Central memory CD4-positive, alpha-beta T cell (primary cell): Measurements from ENCODE around the gene EPB41L5.
A peak's percentile ranks its signal among the peaks of the same experiment; 100 is the strongest.
"Not testable (repeated sequence)": the region's sequence is repeated elsewhere in the genome, so short reads cannot be mapped to it uniquely, and the experiment has no call there.

Experiments used
- DNase-seq: peaks from one replicate; pipeline ENCODE4 v3.0.0; 2022

Gene EPB41L5

DNA sequence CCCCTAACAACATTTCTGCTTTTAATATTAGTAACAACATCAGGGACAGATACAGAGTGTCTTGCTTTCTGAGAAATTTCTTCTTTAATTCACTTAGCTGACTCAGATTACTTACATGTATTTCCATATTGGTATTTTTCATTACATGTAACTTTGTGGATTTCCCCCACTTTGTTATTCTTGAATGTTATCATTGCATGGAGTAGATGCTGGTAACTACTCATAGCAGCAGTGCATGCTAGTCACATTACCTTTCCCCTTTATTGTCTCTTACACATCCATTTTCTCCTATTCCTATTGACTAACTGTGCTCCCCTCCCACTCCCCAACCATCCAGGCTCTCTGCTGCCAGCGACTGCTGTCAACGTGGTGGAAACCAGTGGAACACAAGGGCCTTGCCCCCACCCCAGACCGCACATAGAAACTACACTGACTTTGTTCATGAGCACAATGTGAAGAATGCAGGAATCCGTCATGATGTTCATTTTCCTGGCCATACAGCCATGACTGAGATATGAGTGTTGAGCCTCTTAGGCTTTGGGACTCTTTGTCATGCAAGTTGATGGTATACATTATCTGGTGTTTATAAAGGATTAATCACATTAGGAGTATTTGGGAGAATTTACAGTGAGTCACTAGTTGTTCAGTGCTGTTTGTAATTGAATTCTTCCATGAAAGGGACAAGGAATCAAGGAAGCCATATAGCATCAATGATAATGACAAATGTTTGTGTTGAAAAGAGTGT lies 91.0 kb downstream of the EPB41L5 start:
- DNase-seq, result no peak

DNA sequence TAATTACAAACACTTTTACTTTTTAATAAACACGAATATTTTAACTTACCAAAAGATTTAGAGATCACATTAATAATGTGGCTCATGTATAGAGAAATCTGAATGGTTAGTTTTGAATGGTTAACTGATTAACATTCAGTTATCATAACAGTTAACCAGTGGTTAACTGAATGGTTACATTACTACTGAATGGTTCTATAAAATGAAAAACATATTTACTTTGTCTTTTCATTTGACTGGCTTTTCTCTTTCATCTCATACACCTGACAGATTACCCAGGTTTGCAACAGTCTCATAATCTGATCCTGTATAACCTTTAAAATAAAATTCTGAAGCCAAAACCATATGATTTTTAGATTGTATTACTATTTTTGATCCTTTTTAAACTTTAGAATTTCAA lies 91.9 kb downstream of the EPB41L5 start:
- DNase-seq, result no peak

DNA sequence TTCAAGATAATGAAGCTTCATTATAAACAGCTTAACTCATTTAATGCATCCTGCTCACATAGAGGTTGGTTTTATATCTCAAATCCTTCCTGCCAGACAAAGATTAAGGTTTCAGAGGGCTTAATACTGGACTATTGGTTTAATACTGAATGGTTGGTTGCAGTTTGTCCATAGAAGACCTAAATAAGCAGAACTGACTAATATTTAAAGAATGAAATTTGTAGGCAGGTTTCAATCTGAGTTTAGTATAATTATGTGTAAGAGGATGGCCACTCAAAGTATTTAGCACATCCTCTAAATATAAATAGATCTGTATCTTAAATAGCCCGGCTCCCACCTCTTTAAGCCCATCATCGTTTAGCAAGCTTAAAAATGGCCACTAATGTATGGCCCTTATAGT lies 92.5 kb downstream of the EPB41L5 start:
- no peak for DNase-seq

DNA sequence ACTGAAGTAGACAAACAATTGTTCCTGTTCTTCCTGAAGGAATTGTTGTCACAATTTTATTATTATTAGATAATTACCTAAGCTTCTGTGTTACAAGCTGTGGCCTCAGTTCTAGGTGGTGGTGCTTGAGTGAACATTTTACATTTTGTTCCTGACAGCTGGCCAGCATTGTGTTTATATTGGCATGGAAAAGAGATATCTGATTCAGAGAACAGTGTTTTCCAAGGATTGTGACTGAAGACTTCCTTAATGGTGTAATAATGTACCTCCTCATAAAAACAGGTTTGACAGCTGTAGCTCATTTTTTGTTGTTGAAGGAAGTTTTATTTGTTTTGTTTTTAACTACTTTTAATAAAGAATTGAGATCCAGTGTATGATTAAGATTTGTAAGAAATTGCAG lies 95.2 kb downstream of the EPB41L5 start:
- DNase-seq, result no peak

DNA sequence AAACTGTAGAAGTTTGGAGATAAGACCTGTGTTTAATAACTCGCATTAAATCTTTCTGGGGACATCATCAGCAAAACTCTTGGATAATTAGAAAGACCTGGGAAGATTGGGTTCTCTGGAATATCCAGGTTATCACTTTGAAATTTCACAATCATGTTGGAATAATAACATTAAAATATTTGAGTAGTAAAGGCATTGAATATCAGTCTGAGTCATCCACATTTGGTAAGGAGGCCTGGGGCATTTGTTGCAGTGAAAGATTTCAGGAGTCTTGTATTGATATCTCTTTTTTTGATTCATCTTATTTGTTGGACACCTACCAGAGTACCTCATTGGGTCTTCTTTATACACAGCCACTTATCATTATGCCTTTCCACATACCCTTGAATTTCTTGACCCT lies 95.9 kb downstream of the EPB41L5 start:
- no peak for DNase-seq

DNA sequence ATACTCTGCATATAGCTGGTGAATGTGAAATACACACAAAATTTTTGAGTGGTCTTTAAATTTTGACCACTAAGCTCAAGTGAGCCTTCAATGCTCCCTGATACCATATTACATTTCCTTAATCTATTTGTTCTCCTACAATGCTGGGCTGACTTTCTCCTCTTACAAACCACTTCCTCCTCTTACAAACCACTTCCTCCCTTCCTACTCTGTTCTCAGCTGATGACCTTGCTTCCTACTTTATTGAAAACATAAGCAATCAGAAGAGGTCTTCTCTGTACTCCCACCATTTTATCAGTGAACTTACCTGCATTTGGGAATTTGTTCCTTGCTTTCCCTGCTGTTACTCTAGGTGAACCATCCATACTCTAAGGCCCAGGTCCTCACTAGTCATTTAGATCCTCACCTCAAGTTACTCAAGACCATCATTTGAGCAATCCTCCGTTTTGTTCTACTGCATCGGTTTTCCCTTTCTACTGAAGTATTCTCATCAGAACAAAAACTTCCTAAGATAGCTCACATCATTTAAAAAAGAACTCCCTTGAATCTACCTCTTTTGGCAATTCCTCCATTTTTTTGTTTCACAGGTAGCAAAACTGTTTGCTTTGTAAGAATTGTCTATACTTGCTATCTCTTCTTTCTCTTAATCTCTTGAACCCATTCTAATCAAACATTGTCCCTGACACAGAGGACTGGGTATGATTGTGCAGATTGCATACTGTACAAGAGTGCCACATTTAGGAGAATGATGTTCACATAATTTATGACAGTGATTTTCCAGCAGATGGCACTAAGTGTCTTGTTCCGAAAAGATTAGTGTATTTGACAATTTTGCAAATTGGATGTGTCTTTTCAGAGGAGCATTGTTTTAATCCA lies 96.5 kb downstream of the EPB41L5 start:
- DNase-seq, result peak; percentile 57

DNA sequence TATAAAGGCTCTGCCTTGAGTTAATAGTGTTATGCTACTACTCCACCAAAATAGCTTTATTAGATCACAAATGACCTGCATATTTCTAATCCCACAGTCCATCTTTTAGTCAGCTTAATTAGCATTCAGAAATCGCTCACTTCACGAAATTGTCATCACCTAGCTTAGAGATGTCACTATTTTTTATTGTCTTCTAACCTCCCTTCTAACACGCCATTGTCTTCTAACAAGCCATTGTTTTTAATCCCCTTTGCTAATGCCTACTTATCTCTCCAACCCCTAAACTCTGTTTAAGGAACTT lies 97.1 kb downstream of the EPB41L5 start:
- no peak for DNase-seq

DNA sequence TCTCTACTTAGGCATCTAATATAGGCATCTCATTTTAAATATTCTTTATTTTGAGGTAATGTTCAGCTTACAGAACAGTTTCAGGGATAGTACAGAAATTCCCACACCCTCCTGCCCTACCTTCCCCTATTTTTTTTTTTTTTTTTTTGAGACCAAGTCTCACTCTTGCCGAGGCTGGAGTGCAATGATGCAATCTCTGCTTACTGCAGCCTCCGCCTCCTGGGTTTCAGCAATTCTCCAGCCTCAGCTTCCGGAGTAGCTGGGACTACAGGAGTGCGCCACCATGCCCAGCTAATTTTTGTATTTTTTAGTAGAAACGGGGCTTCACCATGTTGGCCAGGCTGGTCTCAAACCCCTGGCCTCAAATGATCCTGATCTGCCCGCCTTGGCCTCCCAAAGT lies 97.6 kb downstream of the EPB41L5 start:
- DNase-seq, result no peak

DNA sequence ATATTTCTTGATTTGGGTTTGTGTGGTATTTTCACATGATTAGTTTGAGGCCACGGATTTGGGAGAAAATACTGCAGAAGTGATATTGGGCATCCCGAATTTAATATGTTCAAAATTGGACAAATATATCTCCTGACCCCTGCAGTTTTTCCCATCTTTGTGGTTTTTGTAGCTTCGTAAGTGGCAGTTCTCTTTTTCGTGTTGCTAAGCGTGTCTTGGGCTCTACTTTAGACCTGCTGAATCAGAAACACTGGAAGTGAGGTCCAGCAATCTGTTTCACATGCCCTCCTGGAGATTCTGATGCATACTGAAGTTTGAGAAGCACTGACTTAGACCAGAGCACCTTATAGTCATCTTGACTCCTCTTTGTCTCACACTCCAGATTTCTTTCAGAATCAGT lies 98.3 kb downstream of the EPB41L5 start:
- no peak for DNase-seq

DNA sequence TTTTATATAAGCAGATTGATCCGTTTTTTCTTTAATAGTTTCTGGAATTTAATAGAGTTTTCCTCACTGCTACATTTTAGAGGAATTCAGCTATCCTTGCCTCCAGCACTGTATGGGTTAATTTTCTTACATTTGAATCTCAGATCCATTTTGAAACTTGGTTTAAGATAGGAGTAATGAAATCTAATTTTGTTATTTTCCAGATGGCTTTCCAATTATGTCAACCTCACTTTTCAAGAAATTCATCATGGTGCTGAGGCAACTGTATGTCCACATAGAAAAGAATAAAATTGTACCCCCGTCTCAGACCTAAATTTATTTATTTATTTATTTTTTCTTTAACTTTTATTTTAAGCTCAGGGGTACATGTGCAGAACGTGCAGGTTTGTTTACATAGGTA lies 105.1 kb downstream of the EPB41L5 start:
- no peak for DNase-seq

DNA sequence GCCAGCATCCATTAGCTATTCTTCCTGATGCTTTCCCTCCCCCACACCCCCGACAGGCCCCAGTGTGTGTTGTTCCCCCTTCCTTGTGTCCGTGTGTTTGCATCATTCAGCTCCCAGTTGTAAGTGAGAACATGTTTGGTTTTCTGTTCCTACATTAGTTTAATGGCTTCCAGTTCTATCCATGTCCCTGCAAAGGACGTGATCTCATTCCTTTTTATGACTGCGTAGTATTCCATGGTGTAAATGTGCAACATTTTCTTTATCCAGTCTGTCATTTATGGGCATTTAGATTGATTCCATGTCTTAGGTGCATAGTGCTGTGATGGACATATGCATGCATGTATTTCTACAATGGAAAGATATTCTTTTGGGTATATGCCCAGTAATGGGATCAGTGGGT lies 105.6 kb downstream of the EPB41L5 start:
- no peak for DNase-seq

DNA sequence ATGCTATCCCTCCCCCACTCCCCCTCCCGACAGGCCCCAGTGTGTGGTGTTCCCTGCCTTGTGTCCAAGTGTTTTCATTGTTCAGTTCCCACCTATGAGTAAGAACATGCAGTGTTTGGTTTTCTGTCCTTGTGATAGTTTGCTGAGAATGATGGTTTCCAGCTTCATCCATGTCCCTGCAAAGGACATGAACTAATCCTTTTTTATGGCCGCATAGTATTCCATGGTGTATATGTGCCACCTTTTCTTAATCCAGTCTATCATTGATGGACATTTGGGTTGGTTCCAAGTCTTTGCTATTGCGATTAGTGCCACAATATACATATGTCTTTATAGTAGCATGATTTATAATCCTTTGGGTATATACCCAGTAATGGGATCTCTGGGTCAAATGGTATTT lies 108.5 kb downstream of the EPB41L5 start:
- DNase-seq, result not testable (repeated sequence)

DNA sequence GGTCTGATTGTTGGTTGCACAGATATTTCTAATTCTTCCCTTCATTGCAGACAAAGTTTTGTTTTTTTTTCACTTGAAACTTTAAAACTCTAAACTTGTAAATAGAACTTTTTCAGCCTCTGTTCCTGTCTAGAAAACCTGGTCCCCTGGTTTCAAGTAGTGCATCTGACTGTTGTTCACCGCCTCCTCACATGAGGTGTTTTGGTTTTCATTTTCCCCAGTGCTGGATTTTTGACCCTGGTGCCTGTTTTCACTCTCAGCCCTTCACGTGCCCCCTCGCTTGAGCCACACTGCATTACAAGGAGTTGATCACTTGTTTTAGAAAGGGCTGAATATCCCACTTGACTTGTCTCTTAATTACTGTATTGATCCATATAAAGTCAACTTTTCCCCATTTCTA lies 110.2 kb downstream of the EPB41L5 start:
- no peak for DNase-seq

DNA sequence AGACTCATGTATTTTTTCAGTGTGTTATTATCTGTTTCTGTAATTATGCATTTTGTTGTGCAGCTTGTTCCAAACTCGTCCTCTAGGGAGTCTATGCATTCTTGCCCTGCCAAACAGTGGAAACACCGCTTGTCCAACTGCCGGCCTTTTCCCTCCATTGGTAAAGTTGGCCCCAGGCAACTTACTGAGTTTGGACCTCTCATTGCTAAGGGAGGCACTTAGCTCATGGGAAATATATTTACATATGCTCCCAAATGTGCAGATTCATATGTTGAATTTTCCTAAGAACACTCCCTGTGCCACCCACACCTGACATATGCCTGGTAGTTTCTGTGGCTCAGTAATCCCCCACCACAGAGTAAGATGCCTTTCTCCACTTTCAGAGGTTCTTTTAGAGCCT lies 112.3 kb downstream of the EPB41L5 start:
- no peak for DNase-seq

DNA sequence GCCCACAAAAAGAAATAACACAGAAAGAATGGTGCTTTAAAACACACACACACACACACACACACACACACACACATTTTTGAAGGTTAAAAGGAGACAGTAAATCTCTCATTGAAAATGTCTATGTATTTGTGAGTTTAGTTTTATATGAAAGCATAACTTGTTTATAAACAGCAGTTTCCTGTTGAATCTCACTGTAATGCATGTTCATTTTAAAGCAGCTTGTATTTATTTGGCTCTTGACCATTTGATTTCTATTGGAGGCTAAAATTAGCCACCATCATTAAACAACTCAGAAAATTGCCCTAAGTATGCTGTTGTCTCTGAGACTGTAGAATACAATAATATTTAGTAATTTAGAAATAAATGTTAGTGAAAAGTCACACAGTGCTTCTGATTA lies 115.3 kb downstream of the EPB41L5 start:
- no peak for DNase-seq

DNA sequence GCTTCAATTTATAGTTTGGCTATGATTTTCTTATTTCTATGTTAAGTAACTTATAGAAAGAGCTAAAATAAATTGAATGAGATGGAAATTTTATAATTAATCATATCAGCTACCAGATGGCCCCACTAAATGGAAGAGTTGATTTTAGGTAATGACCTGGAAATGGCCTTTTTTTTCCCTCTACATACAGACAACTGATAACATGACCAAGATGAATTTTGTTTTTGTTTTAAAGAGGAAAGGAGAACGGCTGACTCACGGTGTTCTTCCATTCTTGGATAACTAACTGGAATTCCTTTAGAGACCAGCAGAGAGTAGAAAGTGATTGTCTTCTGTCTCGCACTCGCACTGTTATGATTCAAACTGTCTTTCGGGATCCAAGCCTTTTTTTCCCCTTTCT lies 119.3 kb downstream of the EPB41L5 start:
- DNase-seq, result no peak

DNA sequence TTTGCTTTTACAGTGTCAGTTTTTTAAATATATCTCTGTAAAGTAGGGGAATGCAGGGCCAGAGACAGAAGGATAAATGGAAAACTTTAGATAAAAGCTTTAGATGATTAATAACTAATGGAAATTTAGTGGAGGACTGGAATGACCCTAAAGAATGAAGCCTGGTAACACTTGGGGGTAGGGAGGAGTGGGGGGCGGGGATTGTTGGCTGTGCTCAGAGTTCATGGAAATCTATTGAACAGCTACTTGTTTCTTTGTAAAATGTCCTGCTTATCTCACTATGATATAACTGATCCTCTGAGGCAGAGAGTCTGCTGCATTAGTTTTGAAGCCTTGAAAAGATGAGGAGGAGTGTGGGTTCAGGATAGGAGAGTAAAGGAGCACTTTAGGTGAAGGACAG lies 119.8 kb downstream of the EPB41L5 start:
- no peak for DNase-seq

DNA sequence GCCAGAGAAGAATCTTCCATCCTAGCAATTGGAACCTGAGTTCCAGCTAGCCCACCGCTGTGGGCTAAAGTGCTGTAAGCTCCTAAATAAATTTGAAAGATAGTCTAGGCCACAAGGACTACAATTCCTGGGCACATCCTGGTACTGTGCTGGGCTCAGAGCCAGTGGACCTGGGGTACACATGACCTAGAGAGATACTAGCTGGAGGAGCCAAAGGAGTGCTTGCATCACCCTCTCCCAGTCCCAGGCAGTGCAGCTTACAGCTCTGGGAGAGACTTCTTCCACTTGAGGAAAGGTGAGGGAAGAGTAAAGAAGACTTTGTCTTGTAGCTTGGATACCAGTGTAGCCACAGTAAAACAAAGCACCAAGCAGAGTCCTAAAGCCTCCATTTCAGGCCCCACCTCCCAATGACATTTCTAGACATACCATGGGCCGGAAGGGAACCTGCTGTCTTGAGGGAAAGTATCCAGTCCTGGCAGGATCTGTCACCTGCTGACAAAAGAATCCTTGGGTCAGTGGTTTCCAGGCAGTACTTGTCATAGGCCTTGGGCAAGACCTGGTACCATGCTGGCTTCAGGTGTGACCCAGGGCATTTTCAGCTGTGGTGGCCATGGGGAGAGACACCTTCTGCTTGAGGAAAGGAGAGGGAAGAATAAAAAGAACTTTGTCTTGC lies 120.8 kb downstream of the EPB41L5 start:
- no peak for DNase-seq

DNA sequence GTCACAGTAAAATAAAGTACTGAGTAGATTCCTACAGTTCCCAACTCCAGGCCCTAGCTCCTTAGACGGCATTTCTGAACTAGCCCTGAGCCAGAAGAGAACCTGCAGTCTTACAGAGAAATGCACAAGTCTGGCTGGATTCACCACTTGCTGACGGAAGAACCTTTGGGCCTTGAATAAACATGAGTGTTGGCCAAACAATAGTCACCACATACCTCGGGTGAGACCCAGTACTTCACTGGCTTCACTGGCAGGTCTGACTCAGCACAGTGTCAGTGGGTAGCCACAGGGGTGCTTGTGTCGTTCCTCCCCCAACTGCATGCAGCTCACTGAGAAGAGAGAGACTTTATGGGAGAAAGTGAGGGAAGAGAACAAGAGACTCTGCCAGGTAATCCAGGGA lies 121.4 kb downstream of the EPB41L5 start:
- no peak for DNase-seq

DNA sequence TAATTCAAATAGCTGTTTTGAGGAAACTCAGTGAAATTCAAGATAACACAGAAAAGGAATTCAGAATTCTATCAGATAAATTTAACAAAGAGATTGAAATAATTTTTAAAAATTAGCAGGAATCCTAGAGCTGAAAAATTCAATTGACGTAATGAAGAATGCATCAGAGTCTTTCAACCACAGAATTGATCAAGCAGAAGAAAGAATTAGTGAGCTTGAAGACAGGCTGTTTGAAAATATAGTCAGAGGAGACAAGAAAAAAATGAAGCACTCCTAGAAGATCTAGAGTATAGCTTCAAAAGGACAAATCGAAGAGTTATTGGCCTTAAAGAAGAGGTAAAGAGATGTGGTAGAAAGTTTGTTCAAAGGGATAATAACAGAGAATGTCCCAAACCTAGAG lies 122.1 kb downstream of the EPB41L5 start:
- DNase-seq, result not testable (repeated sequence)

DNA sequence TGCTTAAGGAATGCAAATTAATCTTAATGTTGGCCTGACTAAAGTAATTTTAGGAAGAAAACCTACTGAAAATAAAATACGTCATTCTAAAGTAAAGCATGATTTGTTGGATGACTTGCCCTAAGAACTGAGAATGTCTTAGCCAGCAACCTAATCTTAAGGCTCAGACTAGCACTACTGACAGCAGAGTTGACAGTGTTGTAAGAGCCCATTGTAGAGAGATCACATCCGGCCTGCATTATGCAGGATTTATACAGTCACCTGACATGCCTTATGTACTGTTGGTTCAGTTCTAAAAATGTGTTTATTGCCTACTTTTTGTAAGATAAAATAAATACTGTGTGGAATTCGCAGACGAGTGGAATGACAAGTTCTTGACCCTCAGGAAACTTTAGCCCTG lies 128.0 kb downstream of the EPB41L5 start:
- no peak for DNase-seq

DNA sequence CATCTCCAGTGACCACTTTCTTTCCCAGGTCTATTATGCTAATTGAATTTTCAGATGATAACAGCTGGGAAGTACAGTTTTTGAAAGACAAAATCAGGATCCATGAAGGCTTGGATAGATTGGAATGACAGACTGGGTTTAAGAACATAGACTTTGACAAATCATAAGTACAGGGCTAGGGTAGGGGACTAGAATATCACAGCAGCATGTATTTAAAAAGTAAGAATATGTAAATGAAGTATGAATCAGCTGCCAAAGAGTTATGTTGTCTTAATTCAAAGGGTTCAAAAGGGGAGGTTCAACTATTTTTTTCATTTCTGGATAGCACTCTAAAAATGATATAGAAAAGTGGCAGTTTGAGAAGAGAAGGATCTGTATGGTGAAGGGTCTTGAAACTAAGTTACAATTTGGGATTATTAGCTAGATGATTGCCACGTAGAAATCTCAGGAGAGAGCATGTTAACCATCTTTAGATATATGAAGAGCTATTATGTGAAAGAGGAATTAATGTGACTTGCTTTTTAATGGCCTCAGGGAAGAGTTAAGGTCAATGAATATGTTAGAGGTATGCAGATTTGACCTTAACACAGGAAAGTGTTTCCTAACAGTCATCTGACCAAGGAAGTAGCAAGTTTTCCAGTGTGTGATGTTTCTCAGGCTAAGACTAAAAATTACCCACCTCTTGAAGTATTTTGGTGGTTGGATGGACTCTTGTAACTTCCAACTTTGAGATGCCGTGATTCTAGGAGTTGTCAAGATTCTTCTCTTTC lies 128.6 kb downstream of the EPB41L5 start:
- DNase-seq, result no peak

DNA sequence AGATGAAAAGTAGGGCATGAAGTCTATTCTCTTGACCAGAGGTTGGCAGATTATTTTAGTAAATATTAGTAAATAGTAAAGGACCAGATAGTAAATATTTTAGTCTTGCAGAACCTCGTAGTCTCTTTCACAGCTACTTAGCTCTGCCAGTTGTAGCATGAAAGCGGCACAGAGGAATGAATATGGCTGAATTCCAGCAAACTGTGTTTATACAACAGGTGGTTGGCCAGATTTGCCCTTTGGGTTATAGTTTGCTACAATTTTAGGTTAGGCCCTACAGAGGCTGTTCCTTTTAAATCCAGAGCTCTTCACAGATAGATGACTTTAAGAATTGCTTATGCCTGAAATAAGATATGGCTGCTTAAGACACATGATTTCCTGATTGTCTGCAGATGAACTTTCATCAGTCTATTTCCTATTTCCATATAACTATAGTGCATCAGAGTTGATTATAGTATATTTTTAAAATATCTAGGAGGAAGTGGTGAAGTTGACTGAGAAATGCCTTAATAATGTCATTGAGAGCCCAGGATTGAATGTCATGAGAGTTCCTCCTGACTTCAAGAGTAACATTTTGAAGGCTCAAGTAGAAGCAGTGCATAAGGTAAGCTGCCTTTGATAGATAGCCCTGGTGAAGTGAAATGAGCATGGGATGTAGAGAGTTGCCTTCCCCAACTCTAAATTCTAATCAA lies 129.8 kb downstream of the EPB41L5 start:
- DNase-seq, result no peak
